Upper lobe of left lung (tissue), 4 donors: ENCODE results near the gene EYS.

Experiments
- CTCF ChIP-seq, 6 experiments: fragments of 450-650 bp in 4 of 6; fragments of 200-600 bp in 2 of 6; sonication (generic) in 2 of 6; IDR thresholded peaks; one replicate each; pipeline ENCODE4 v1.5.1; 2016 to 2019; ENCODE audit warnings: antibody characterized with exemption in 6 of 6
- EP300 ChIP-seq, 4 donors: sonication (generic); formaldehyde crosslinking; IDR thresholded peaks; one replicate each; pipeline ENCODE4 v1.5.1; 2017; ENCODE audit warnings: antibody characterized with exemption in 4 of 4, control low read depth in 2 of 4
- POLR2A ChIP-seq, 4 donors: fragments of 450-650 bp; IDR thresholded peaks; one replicate each; pipeline ENCODE4 v1.5.1; 2016 to 2017; ENCODE audit warnings: antibody characterized with exemption in 4 of 4, mild to moderate bottlenecking in 2 of 4
- POLR2AphosphoS5 ChIP-seq, 2 donors: sonication (generic); formaldehyde crosslinking; IDR thresholded peaks; one replicate each; pipeline ENCODE4 v1.5.1; 2017; ENCODE audit warnings: antibody characterized with exemption in 2 of 2

GRCh38 chr6:64404396-64404795, 1302.6 kb downstream of the EYS start:
- no peak for TF ChIP-seq CTCF (IDR thresholded peaks at IDR 0.05)
- TF ChIP-seq EP300 (IDR thresholded peaks at IDR 0.05): no peak
- TF ChIP-seq POLR2AphosphoS5 (IDR thresholded peaks at IDR 0.05): no peak
- TF ChIP-seq POLR2A (IDR thresholded peaks at IDR 0.05): no peak
